Left kidney (tissue), 2 donors: Measurements from ENCODE around the gene GJC1. TPM values are rescaled to one million over a fixed set of nuclear protein-coding genes. Genes with fewer than 3 reads are reported as not detected.
"Not testable (repeated sequence)": the region's sequence is repeated elsewhere in the genome, so short reads cannot be mapped to it uniquely, and the experiment has no call there.

ENCODE experiments used
- DNase-seq: peaks from one replicate; pipeline ENCODE4 v3.0.0-alpha.2; 2013
- polyA plus RNA-seq: library from polyadenylated mRNA; unstranded; fragments of 120-200 nt; gene quantifications from one replicate; pipeline ENCODE4 v1.2.1, GENCODE V29; 2013; ENCODE audit not compliant: insufficient read length

GJC1 gene
- polyA plus RNA-seq, 1 donor: 30.3 TPM

GRCh38 chr17:44760474-44761308 lies 69.4 kb downstream of the GJC1 start:
- DNase-seq: no peak

- no peak for DNase-seq
These were observed 70.2 kb downstream of the GJC1 start for GRCh38 chr17:44759916-44760243.

GRCh38 chr17:44759086-44759915 lies 70.8 kb downstream of the GJC1 start:
- no peak for DNase-seq

GRCh38 chr17:44758414-44759085 lies 71.5 kb downstream of the GJC1 start, which contains the start of gene ADAM11:
Gene ADAM11 (plus strand): TSS chr17:44758988. CDS start chr17:44759200, 212 bp downstream.
- no peak for DNase-seq

GRCh38 chr17:44757918-44758413 lies 72.1 kb downstream of the GJC1 start:
- no peak for DNase-seq

GRCh38 chr17:44757045-44757917 lies 72.8 kb downstream of the GJC1 start:
- DNase-seq: no peak

GRCh38 chr17:44755180-44755579 lies 74.9 kb downstream of the GJC1 start:
- not testable (repeated sequence) for DNase-seq

- no peak for DNase-seq
These were observed 75.8 kb downstream of the GJC1 start for GRCh38 chr17:44754276-44754675.

GRCh38 chr17:44752953-44753861 lies 76.9 kb downstream of the GJC1 start:
- no peak for DNase-seq

GRCh38 chr17:44751806-44752205 lies 78.3 kb downstream of the GJC1 start:
- DNase-seq: no peak

GRCh38 chr17:44751331-44751730 lies 78.8 kb downstream of the GJC1 start:
- DNase-seq: no peak

GRCh38 chr17:44749980-44750318 lies 80.1 kb downstream of the GJC1 start:
- no peak for DNase-seq

- DNase-seq: no peak
These were observed 80.8 kb downstream of the GJC1 start for GRCh38 chr17:44749076-44749979.

Other genes with a start within 250 kb of the GJC1 start
- 3.3 TPM for gene MEIOC, start 173.8 kb downstream of the GJC1 start, polyA plus RNA-seq
- 41.2 TPM for gene CCDC43, start 140.5 kb downstream of the GJC1 start, polyA plus RNA-seq
- gene DBF4B, start 121.6 kb downstream of the GJC1 start, polyA plus RNA-seq: 21.6 TPM
- 2.8 TPM for gene ADAM11, start 71.3 kb downstream of the GJC1 start, polyA plus RNA-seq
- 1.4 TPM for gene HIGD1B, start 17.6 kb upstream of the GJC1 start, polyA plus RNA-seq
- 132 TPM for gene EFTUD2, start 69.2 kb upstream of the GJC1 start, polyA plus RNA-seq
- 0.58 TPM for gene GFAP, start 85.2 kb upstream of the GJC1 start, polyA plus RNA-seq
- gene KIF18B, start 117.5 kb upstream of the GJC1 start, polyA plus RNA-seq: 19.7 TPM
- 0.91 TPM for gene C1QL1, start 138.0 kb upstream of the GJC1 start, polyA plus RNA-seq
- gene DCAKD, start 221.3 kb upstream of the GJC1 start, polyA plus RNA-seq: 55.3 TPM
- 71.5 TPM for gene NMT1, start 231.0 kb upstream of the GJC1 start, polyA plus RNA-seq